ENCODE data around the gene BMP7.

- TF ChIP-seq CTCF (IDR thresholded peaks at IDR 0.05): no peak
- no peak for TF ChIP-seq POLR2A (IDR thresholded peaks at IDR 0.05)
These were observed 22.8 kb downstream of the BMP7 start for GRCh38 chr20:57243480-57244220.

All from uterus (tissue), 2 donors.